ENCODE measurements around the gene VEGFC. TPM values are rescaled to one million over a fixed set of nuclear protein-coding genes. Genes with fewer than 3 reads are reported as not detected.

The VEGFC gene
- total RNA-seq, 1 donor from 2014 or later: 0.11 TPM

GRCh38 chr4:176793060-176793605, 411 bp upstream of the VEGFC start:
- no peak overlapping the region for H3K27ac Mint-ChIP-seq
- H3K4me1 Mint-ChIP-seq (ENCODE audit: low read depth): peaks cover 11% of the 10 kb centered on the region
- H3K36me3 Mint-ChIP-seq (ENCODE audit: low read depth): no peaks in the 10 kb centered on the region
- H3K4me3 Mint-ChIP-seq (ENCODE audit: low read depth): peak overlapping the region; percentile 63
- H3K27me3 Mint-ChIP-seq (ENCODE audit: low read depth): peaks cover 47% of the 10 kb centered on the region
- no peaks in the 10 kb centered on the region for H3K9me3 Mint-ChIP-seq
- intact Hi-C loops (cut with micrococcal nuclease): loop anchor here (5.0 to 10.0 kb wide), 2 partner anchors 109 to 542 kb away; no protein-coding TSS in a partner anchor
- no peak for DNase-seq (ENCODE audit: low spot score)

- no peak for DNase-seq (ENCODE audit: low spot score)
- peaks cover 11% of the 10 kb centered on the region for H3K4me1 Mint-ChIP-seq (ENCODE audit: low read depth)
These were observed 964 bp downstream of the VEGFC start for GRCh38 chr4:176791591-176792325.

GRCh38 chr4:176790398-176790797, 2.3 kb downstream of the VEGFC start:
- Mint-ChIP-seq H3K27me3 (ENCODE audit: low read depth) (peaks cover 44% of the 10 kb centered on the region), H3K36me3 (ENCODE audit: low read depth) (no peaks in the 10 kb centered on the region), H3K27ac (no peak overlapping the region), H3K4me1 (ENCODE audit: low read depth) (peaks cover 11% of the 10 kb centered on the region), H3K4me3 (ENCODE audit: low read depth) (no peak overlapping the region), H3K9me3 (no peaks in the 10 kb centered on the region)
- intact Hi-C loops (cut with micrococcal nuclease): loop anchor here (1.0 to 10.0 kb wide), 4 partner anchors 112 to 544 kb away; no protein-coding TSS in a partner anchor
- no peak for DNase-seq (ENCODE audit: low spot score)

More at GRCh38 chr4:176791591-176792325, 964 bp downstream of the VEGFC start:
- intact Hi-C loops (cut with micrococcal nuclease): loop anchor here (2.0 to 10.0 kb wide), 3 partner anchors 111 to 543 kb away; no protein-coding TSS in a partner anchor
- no peak overlapping the region for H3K27ac Mint-ChIP-seq
- H3K36me3 Mint-ChIP-seq (ENCODE audit: low read depth): no peaks in the 10 kb centered on the region
- peak overlapping the region; percentile 58 for H3K4me3 Mint-ChIP-seq (ENCODE audit: low read depth)
- peaks cover 44% of the 10 kb centered on the region for H3K27me3 Mint-ChIP-seq (ENCODE audit: low read depth)
- H3K9me3 Mint-ChIP-seq: no peaks in the 10 kb centered on the region

DNA sequence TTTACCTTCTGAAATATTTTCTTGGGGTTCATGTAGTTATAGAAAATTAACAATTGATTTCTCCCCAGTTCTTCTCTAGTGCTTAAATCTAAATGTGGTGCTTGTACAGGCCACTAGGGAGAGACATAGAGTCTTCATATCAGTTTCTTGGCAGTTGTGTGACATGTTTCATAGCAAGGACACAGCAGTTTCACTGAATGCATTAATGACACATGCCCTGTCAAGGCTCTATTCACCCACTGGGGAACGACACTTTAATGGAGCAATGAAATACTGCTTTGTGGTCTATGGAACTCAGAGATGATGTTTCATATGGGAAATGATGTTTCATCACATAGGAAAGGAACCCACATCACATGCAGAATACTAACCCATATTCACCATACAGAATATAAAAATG, 2.8 kb downstream of the VEGFC start:
- intact Hi-C loops (cut with micrococcal nuclease): loop anchor here (1.0 to 10.0 kb wide), 4 partner anchors 112 to 545 kb away; no protein-coding TSS in a partner anchor
- no peak overlapping the region for H3K4me3 Mint-ChIP-seq (ENCODE audit: low read depth)
- no peak for DNase-seq (ENCODE audit: low spot score)
- H3K27ac Mint-ChIP-seq: no peak overlapping the region
- peaks cover 42% of the 10 kb centered on the region for H3K27me3 Mint-ChIP-seq (ENCODE audit: low read depth)
- H3K4me1 Mint-ChIP-seq (ENCODE audit: low read depth): peaks cover 11% of the 10 kb centered on the region
- no peaks in the 10 kb centered on the region for H3K36me3 Mint-ChIP-seq (ENCODE audit: low read depth)
- H3K9me3 Mint-ChIP-seq: no peaks in the 10 kb centered on the region

- intact Hi-C loops (cut with micrococcal nuclease): no loop called here
- no peak for DNase-seq (ENCODE audit: low spot score)
- no peak overlapping the region for H3K27ac Mint-ChIP-seq
- H3K9me3 Mint-ChIP-seq: no peaks in the 10 kb centered on the region
- no peaks in the 10 kb centered on the region for H3K36me3 Mint-ChIP-seq (ENCODE audit: low read depth)
- H3K27me3 Mint-ChIP-seq (ENCODE audit: low read depth): peaks cover 34% of the 10 kb centered on the region
- H3K4me1 Mint-ChIP-seq (ENCODE audit: low read depth): peaks cover 11% of the 10 kb centered on the region
- no peak overlapping the region for H3K4me3 Mint-ChIP-seq (ENCODE audit: low read depth)
These were observed 3.8 kb downstream of the VEGFC start for GRCh38 chr4:176788971-176789370.

GRCh38 chr4:176788248-176788647, 4.5 kb downstream of the VEGFC start:
- peaks cover 27% of the 10 kb centered on the region for H3K27me3 Mint-ChIP-seq (ENCODE audit: low read depth)
- DNase-seq (ENCODE audit: low spot score): no peak
- no peak overlapping the region for H3K4me3 Mint-ChIP-seq (ENCODE audit: low read depth)
- intact Hi-C loops (cut with micrococcal nuclease): no loop called here
- peaks cover 9% of the 10 kb centered on the region for H3K4me1 Mint-ChIP-seq (ENCODE audit: low read depth)
- no peaks in the 10 kb centered on the region for H3K36me3 Mint-ChIP-seq (ENCODE audit: low read depth)
- H3K27ac Mint-ChIP-seq: no peak overlapping the region
- H3K9me3 Mint-ChIP-seq: no peaks in the 10 kb centered on the region

DNA sequence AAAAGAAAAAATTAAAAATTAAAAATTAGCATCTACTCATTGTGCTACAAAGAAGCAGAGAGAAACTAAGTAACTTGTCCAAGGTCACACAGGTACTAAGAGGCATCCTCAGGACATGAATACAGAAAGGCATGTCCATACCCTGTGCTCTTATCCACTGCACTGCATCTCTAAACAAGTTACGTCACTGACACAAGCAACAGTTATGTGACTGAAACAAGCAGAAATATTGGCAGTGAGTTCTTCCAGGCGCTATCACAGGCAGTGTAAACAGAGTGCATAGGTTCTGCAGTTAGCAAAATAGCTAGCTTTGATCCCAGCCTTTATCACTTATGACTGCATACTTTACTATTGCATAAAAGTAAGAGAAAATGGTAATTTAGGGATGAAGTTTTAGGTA, 7.9 kb downstream of the VEGFC start:
- intact Hi-C loops (cut with micrococcal nuclease): no loop called here
- Mint-ChIP-seq H3K27me3 (ENCODE audit: low read depth) (peaks cover 6% of the 10 kb centered on the region), H3K4me3 (ENCODE audit: low read depth) (no peak overlapping the region), H3K36me3 (ENCODE audit: low read depth) (no peaks in the 10 kb centered on the region), H3K9me3 (no peaks in the 10 kb centered on the region), H3K27ac (no peak overlapping the region), H3K4me1 (ENCODE audit: low read depth) (no peaks in the 10 kb centered on the region)
- DNase-seq (ENCODE audit: low spot score): no peak

DNA sequence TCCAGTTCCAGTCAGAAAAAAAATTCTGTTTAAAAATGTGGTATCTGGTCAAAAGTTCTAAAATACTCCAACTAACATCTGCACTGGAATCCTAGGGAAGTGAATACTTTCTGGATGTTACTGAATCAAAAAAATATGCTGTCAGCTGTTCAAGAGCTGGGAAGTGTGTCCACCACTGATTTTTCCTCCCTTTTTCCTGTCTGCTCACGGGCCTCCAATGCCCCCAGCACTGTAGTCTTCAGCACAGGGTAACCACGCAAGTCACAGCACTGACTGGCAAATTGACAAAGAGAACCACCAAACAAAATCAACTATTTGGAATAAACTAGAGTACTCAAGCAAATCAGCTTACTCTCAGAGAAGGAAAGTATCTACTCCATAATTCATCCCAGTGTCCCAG, 9.9 kb downstream of the VEGFC start:
- no peak overlapping the region for H3K4me3 Mint-ChIP-seq (ENCODE audit: low read depth)
- no peaks in the 10 kb centered on the region for H3K9me3 Mint-ChIP-seq
- DNase-seq (ENCODE audit: low spot score): no peak
- peaks cover 3% of the 10 kb centered on the region for H3K27me3 Mint-ChIP-seq (ENCODE audit: low read depth)
- H3K27ac Mint-ChIP-seq: no peak overlapping the region
- H3K36me3 Mint-ChIP-seq (ENCODE audit: low read depth): no peaks in the 10 kb centered on the region
- no peaks in the 10 kb centered on the region for H3K4me1 Mint-ChIP-seq (ENCODE audit: low read depth)
- intact Hi-C loops (cut with micrococcal nuclease): no loop called here

- no peaks in the 10 kb centered on the region for H3K9me3 Mint-ChIP-seq
- H3K36me3 Mint-ChIP-seq (ENCODE audit: low read depth): no peaks in the 10 kb centered on the region
- no peak overlapping the region for H3K27ac Mint-ChIP-seq
- intact Hi-C loops (cut with micrococcal nuclease): no loop called here
- H3K4me3 Mint-ChIP-seq (ENCODE audit: low read depth): no peak overlapping the region
- no peak for DNase-seq (ENCODE audit: low spot score)
- H3K4me1 Mint-ChIP-seq (ENCODE audit: low read depth): no peaks in the 10 kb centered on the region
- peaks cover 3% of the 10 kb centered on the region for H3K27me3 Mint-ChIP-seq (ENCODE audit: low read depth)
These were observed 10.5 kb downstream of the VEGFC start for GRCh38 chr4:176782191-176782590.

- H3K27ac Mint-ChIP-seq: no peak overlapping the region
- H3K4me1 Mint-ChIP-seq (ENCODE audit: low read depth): no peaks in the 10 kb centered on the region
- peaks cover 3% of the 10 kb centered on the region for H3K27me3 Mint-ChIP-seq (ENCODE audit: low read depth)
- H3K4me3 Mint-ChIP-seq (ENCODE audit: low read depth): no peak overlapping the region
- intact Hi-C loops (cut with micrococcal nuclease): no loop called here
- no peaks in the 10 kb centered on the region for H3K9me3 Mint-ChIP-seq
- no peak for DNase-seq (ENCODE audit: low spot score)
- no peaks in the 10 kb centered on the region for H3K36me3 Mint-ChIP-seq (ENCODE audit: low read depth)
These were observed 11.0 kb downstream of the VEGFC start for GRCh38 chr4:176781739-176782100.

- Mint-ChIP-seq H3K9me3 (no peaks in the 10 kb centered on the region), H3K27ac (no peak overlapping the region), H3K4me3 (ENCODE audit: low read depth) (no peak overlapping the region), H3K27me3 (ENCODE audit: low read depth) (peaks cover 2% of the 10 kb centered on the region), H3K36me3 (ENCODE audit: low read depth) (no peaks in the 10 kb centered on the region), H3K4me1 (ENCODE audit: low read depth) (no peaks in the 10 kb centered on the region)
- intact Hi-C loops (cut with micrococcal nuclease): no loop called here
- no peak for DNase-seq (ENCODE audit: low spot score)
These were observed 11.6 kb downstream of the VEGFC start for GRCh38 chr4:176780995-176781738.

- H3K4me1 Mint-ChIP-seq (ENCODE audit: low read depth): no peaks in the 10 kb centered on the region
- intact Hi-C loops (cut with micrococcal nuclease): no loop called here
- H3K27ac Mint-ChIP-seq: no peak overlapping the region
- DNase-seq (ENCODE audit: low spot score): no peak
- H3K9me3 Mint-ChIP-seq: no peaks in the 10 kb centered on the region
- no peak overlapping the region for H3K4me3 Mint-ChIP-seq (ENCODE audit: low read depth)
- peaks cover 2% of the 10 kb centered on the region for H3K27me3 Mint-ChIP-seq (ENCODE audit: low read depth)
- H3K36me3 Mint-ChIP-seq (ENCODE audit: low read depth): no peaks in the 10 kb centered on the region
These were observed 13.3 kb downstream of the VEGFC start for GRCh38 chr4:176779421-176779820.

DNA sequence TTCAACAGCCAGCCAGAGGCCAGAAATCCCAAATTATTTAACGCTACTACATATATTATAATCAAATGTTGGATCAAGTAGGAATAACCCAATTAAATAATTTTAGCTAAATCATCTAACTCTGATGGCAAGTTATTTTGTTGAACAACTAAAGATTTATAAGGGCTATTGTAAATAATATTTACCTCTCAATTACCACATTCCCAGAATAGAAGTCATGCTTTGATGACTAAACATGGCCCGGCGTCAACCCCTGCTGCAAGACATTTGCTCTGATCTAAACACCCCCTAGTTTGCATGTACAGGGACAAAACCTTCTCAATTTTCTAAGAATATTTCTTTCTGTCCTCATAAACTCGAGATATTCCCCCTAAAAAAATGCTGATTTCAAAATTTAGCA, 14.2 kb downstream of the VEGFC start:
- H3K9me3 Mint-ChIP-seq: no peaks in the 10 kb centered on the region
- no peaks in the 10 kb centered on the region for H3K36me3 Mint-ChIP-seq (ENCODE audit: low read depth)
- no peaks in the 10 kb centered on the region for H3K4me1 Mint-ChIP-seq (ENCODE audit: low read depth)
- DNase-seq (ENCODE audit: low spot score): no peak
- no peak overlapping the region for H3K4me3 Mint-ChIP-seq (ENCODE audit: low read depth)
- H3K27me3 Mint-ChIP-seq (ENCODE audit: low read depth): peaks cover 2% of the 10 kb centered on the region
- H3K27ac Mint-ChIP-seq: no peak overlapping the region
- intact Hi-C loops (cut with micrococcal nuclease): no loop called here
